Dedifferentiated amniotic fluid mesenchymal stem cell (primary cell): Measurements from ENCODE around the gene TRAP1.
"Not testable (repeated sequence)": the region's sequence is repeated elsewhere in the genome, so short reads cannot be mapped to it uniquely, and the experiment has no call there.

ENCODE experiments used
- DNase-seq: peaks from one replicate; pipeline ENCODE4 v3.0.0-alpha.2; 2016; ENCODE audit errors: extremely low spot score

The TRAP1 gene

GRCh38 chr16:3736116-3736515 is 18.8 kb upstream of the TRAP1 start:
- DNase-seq, result no peak

DNA sequence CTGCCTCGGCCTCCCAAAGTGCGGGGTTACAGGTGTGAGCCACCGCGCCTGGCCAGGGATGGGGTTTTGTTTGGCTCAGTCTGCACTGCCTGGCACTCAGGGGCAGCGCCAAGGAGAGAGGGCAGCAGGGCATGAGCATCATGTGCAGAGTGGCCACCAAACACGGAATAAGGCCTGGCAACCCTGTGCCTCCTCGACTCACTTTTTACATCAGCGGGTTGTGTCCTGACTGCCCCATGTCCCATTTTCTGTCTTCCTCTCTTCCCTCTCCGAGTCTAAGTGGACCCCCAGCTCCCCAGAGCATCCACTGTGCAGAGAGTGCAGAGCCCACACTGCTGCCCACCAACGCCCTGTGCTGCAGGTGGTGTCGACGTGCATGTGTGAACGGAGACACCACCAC is 18.2 kb upstream of the TRAP1 start:
- no peak for DNase-seq

- no peak for DNase-seq
Observed at GRCh38 chr16:3734758-3735221, 17.5 kb upstream of the TRAP1 start.

GRCh38 chr16:3734084-3734757 is 16.9 kb upstream of the TRAP1 start:
- no peak for DNase-seq

GRCh38 chr16:3732171-3732570 is 14.8 kb upstream of the TRAP1 start:
- DNase-seq, result no peak

- no peak for DNase-seq
Observed at GRCh38 chr16:3731126-3731935, 14.0 kb upstream of the TRAP1 start.

DNA sequence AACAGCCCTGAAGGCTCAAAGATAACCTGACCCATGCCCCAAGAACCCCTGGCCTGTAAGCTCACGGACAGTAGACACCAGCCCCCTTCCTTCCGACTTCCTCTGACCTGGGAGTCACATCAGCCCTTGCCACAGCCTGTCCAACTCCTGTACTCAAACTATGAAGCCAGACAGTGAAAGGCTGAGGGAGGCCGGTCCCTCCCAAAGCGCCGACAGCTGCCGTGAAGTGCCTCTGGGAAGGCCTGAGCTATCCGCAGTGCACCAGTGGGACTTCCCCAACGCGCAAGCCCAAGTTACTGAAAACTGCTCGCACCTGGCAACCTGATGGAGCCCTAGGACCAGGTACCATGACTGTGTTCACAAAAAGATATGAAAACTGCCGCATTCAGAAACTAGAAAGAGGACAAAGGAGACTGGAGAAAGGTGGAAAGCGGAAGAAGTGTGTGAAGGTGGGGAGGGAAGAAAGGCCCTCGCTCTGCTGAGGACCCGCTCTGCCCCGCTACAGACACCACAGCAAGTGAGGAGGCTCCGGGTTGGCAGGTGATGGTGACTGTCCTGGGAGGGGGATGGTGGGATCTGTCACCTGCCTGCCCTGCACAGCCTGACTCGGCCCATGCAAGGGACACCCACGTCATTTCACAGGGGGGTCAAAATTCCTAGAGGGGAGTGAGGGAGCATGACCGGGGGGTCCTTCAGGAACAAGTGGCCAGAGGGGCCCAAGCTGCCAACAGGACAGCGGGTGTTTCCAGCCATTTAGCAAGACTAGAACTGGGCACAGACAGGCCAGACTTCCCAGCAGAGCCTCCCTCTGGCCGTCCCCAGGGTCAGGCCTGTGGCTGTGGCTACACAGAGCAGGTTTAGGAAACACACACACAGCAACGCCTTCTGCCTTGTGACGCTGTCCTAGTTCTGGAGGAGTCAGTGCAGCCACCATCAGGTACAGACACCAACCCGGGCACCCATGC is 13.1 kb upstream of the TRAP1 start:
- DNase-seq, result no peak

DNA sequence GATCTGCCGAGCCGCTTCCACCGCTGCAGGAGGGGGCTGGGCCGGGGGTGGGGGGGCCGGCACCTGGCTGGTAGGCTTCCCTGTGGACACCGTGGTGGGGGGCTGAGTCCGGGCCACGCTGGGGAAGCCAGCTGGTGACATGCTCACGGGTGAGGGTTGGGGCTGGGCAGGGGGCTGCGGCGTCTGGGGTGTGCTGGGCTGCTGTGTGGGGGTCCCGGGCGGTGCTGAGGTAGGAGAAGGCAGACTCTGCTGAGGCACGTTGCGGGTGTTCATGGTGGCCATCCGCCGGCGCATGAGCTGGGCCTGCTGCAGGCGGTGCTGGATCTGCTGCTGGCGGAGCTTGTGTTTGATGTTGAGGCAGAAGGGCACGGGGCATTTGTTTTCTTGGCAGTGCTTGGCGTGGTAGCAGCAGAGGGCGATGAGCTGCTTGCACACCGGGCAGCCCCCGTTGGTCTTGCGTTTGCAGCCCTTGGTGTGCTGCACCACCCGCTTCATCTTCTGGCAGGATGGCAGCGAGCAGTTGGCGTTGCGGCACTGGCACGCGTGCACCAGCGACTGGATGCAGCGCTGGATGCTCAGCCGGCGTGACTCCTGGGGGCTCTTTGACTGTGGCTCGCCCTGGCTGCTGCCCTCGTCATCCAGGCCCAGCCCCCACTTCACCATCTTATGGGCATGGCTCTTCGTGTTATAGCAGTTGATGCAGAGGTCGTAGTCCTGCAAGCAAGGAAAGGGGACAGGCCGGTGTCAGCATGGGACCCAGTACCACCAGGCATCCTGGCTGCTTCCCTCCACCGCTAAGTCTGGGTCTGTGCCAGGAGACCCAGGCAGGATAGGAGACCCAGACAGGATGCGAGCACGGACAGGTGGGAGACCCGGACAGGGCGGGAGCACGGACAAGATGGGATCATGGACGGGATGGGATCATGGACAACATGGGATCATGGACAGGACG is 12.1 kb upstream of the TRAP1 start:
- DNase-seq, result no peak

- no peak for DNase-seq
Observed at GRCh38 chr16:3728424-3729160, 11.3 kb upstream of the TRAP1 start.

DNA sequence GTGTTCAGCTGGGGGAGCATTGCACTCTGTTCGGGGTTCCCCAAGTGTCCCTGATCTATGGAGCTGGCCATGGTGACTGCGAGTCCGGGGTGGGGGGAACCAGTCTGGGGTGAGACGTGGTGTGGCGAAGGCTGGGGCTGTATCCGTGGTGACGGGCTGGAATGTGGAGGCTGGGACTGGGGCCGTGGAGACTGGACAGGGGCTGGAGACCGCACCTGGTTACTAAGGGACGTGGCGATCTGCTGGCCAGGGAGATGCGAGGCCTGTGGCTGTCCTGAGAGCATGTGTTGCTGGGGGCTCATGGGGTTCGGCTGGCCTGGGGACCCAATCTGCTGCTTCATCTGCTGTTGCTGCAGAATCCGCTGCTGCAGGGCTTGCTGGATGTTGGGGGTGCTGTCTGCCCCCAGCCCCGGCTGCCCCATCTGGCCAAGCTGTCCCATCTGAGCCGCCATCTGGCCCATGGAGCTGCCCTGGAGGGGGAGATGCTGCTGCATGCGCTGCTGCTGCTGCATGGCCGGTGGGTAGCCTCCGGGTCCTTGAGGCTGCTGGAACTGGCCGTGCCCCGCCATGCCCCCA is 10.6 kb upstream of the TRAP1 start:
- no peak for DNase-seq

- DNase-seq, result no peak
Observed at GRCh38 chr16:3726021-3726687, 8.8 kb upstream of the TRAP1 start.

GRCh38 chr16:3725276-3725675 is 8.0 kb upstream of the TRAP1 start:
- no peak for DNase-seq

- no peak for DNase-seq
Observed at GRCh38 chr16:3722508-3722907, 5.2 kb upstream of the TRAP1 start.

DNA sequence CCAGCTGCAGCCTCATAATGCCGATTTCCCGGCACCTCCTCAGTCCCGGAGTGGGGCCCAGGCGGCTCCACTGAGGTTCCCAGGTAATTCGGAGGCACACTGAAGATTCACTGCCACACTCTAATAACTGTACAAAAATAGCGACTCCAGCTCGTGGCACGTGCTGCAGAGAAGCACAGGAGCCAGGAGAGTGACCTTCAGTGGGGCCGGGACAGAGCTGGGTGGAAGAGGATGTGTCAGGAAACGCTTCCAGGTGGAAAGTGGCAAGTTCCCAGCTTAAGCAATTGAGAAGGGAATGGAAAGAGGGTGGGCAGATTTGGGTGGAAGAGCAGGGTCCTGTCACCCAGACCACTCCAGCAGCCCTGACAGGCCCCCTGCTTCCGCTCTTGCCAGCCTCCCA is 3.1 kb upstream of the TRAP1 start:
- no peak for DNase-seq

DNA sequence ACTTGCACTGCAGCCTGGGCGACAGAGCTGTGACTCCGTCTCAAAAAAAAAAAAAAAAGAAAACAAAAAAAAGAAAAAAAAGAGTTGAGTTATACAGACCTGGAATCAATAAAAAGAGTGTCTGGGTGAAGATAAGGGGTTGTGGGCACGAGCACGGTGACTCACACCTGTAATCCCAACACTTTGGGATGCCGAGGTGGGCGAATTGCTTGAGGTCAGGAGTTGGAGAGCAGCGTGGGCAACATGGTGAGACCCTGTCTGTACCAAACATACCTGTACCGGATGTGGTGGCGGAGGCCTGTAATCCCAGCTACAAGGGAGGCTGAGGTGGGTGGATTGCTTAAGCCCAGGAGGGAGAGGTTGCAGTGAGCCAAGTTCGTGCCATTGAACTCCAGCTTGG is 1.3 kb upstream of the TRAP1 start:
- no peak for DNase-seq

- DNase-seq, result no peak
Observed at GRCh38 chr16:3718019-3718391, 681 bp upstream of the TRAP1 start.

GRCh38 chr16:3716831-3717234 is 491 bp downstream of the TRAP1 start:
- no peak for DNase-seq

- no peak for DNase-seq
Observed at GRCh38 chr16:3715430-3715829, 1.9 kb downstream of the TRAP1 start.

DNA sequence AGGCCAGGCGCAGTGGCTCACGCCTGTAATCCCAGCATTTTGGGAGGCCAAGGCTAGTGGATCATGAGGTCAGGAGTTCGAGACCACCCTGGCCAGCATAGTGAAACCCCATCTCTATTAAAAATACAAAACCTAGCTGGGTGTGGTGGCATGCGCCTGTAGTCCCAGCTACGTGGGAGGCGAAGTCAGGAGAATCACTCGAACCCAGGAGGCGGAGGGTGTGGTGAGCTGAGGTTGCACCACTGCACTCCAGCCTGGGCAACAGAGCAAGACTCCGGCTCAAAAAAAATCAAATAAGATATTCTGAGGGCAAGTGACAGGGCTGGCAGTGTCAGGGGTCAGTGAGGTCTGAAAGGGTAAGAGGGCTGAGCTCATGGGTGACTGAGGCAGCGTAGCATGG is 2.9 kb downstream of the TRAP1 start:
- DNase-seq, result not testable (repeated sequence)
